Measurements from ENCODE around the gene ATPAF2. TPM values are rescaled to one million over a fixed set of nuclear protein-coding genes. Genes with fewer than 3 reads are reported as not detected.

ATPAF2 gene
- total and polyA plus RNA-seq, 10 of the 15 experiments (the other 5 are each of a cell fraction or from before 2014, with no cell fraction given) = 6.5 to 33.0 (median 26.5) TPM

GRCh38 chr17:18065546-18065945 is 26.6 kb upstream of the ATPAF2 start:
- WGBS (ENCODE audit: insufficient coverage, insufficient replicate concordance, low lambda C conversion rate, missing lambda C conversion rate) = 91% methylated on average over 11 of the region's 11 CpGs
- ChIA-PET CTCF (no interaction called here), SMC1A (ENCODE audit: uncharacterized antibody, unreplicated experiment) (no interaction called here), RAD21 (ENCODE audit: unreplicated experiment) (no interaction called here), POLR2A (no interaction called here)
- Histone ChIP-seq H2AFZ (ENCODE audit: control insufficient read depth, low read depth, low read length) (no peak overlapping the region), H3K4me1 (ENCODE audit: control insufficient read depth, insufficient read depth, low read length) (no peaks in the 10 kb centered on the region), H3K9ac (ENCODE audit: control insufficient read depth, insufficient read depth, low read length) (no peak overlapping the region), H3K27me3 (replicated peaks in 1 of 2; ENCODE audit: control insufficient read depth in 2 of 2, insufficient read depth in 2 of 2, low read length in 1 of 2) (no peaks in the 10 kb centered on the region), H3K27ac (ENCODE audit: control insufficient read depth, insufficient read depth) (no peak overlapping the region), H3K9me3 (replicated peaks; ENCODE audit: control insufficient read depth, insufficient read depth, low read length) (no peaks in the 10 kb centered on the region), H3K4me2 (ENCODE audit: control insufficient read depth, insufficient read depth) (no peak overlapping the region), H4K20me1 (ENCODE audit: control insufficient read depth, insufficient read depth) (no peaks in the 10 kb centered on the region), H3K79me2 (ENCODE audit: control insufficient read depth, insufficient read depth, low read length) (no peaks in the 10 kb centered on the region), H3K36me3 (ENCODE audit: control insufficient read depth in 2 of 2, insufficient read depth in 2 of 2, low read length in 1 of 2) (peaks cover 0 to 8% of the 10 kb centered on the region in 2 experiments; a peak in 3 of 4 replicates), H3K4me3 (no peak overlapping the region)
- no peak for DNase-seq (ENCODE audit: low read depth, low spot score)
- no peak for TF ChIP-seq EED (IDR thresholded peaks at IDR 0.05; ENCODE audit: low read depth)
- TF ChIP-seq, protein P1, sequence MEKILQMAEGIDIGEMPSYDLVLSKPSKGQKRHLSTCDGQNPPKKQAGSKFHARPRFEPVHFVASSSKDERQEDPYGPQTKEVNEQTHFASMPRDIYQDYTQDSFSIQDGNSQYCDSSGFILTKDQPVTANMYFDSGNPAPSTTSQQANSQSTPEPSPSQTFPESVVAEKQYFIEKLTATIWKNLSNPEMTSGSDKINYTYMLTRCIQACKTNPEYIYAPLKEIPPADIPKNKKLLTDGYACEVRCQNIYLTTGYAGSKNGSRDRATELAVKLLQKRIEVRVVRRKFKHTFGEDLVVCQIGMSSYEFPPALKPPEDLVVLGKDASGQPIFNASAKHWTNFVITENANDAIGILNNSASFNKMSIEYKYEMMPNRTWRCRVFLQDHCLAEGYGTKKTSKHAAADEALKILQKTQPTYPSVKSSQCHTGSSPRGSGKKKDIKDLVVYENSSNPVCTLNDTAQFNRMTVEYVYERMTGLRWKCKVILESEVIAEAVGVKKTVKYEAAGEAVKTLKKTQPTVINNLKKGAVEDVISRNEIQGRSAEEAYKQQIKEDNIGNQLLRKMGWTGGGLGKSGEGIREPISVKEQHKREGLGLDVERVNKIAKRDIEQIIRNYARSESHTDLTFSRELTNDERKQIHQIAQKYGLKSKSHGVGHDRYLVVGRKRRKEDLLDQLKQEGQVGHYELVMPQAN (conservative IDR thresholded peaks at IDR 0.05) = no peak
- TF ChIP-seq RAD21 (IDR thresholded peaks at IDR 0.05; ENCODE audit: insufficient read depth, low read depth, low read length) = no peak
- no peak for TF ChIP-seq NBN (IDR thresholded peaks at IDR 0.05)
- no peak for TF ChIP-seq PKNOX1 (IDR thresholded peaks at IDR 0.05)
- no peak for TF ChIP-seq MTA2 (IDR thresholded peaks at IDR 0.05; ENCODE audit: low read depth)
- TF ChIP-seq YBX1 (IDR thresholded peaks at IDR 0.05) = no peak
- no peak for TF ChIP-seq ZNF274 (IDR thresholded peaks at IDR 0.05; ENCODE audit: insufficient read depth, insufficient read length)
- TF ChIP-seq POLR2AphosphoS2 (IDR thresholded peaks at IDR 0.05; ENCODE audit: low read depth, low read length) = no peak
- TF ChIP-seq GATAD2B (conservative IDR thresholded peaks at IDR 0.05; ENCODE audit: low read depth) = no peak
- in situ Hi-C loops (cut with MboI) = no loop called here
- no peak for FAIRE-seq
- no TSS peak for BruUV-seq (replicated peaks)
- ATAC-seq = no peak
- intact Hi-C loops (cut with micrococcal nuclease; ENCODE audit: unreplicated experiment) = no loop called here
